PC-3 (cell line): ENCODE measurements around the gene CHD6.

ENCODE experiments used
- CTCF ChIP-seq: fragments of 300-600 bp; sonication (generic); conservative IDR thresholded peaks from 2 replicates; pipeline ENCODE4 v1.5.1; 2017; ENCODE audit warnings: antibody characterized with exemption, low read depth, mild to moderate bottlenecking, low read length
- EZH2 ChIP-seq: fragments of 300-600 bp; sonication (generic); IDR thresholded peaks from one replicate; pipeline ENCODE4 v1.6.1; 2017; ENCODE audit warnings: antibody characterized with exemption, mild to moderate bottlenecking, low read length; ENCODE audit not compliant: unreplicated experiment
- EZH2phosphoT487 ChIP-seq: fragments of 300-600 bp; sonication (generic); IDR thresholded peaks from 2 replicates; pipeline ENCODE4 v1.6.1; 2018; ENCODE audit warnings: mild to moderate bottlenecking, antibody characterized with exemption, low read length, borderline replicate concordance

GRCh38 chr20:41393705-41394066 is 224.5 kb downstream of the CHD6 start:
- TF ChIP-seq CTCF (no peak), EZH2 (no peak), EZH2phosphoT487 (no peak)
